Liver (tissue), 9 donors: ENCODE measurements around the gene RAPGEF1. TPM values are rescaled to one million over a fixed set of nuclear protein-coding genes. Genes with fewer than 3 reads are reported as not detected.

Experiments
- DNase-seq: peaks from one replicate; pipeline ENCODE4 v3.0.0-alpha.2; 2017; ENCODE audit warnings: low spot score
- H3K27ac ChIP-seq, 2 donors: one replicate each; pipeline ENCODE4 v1.7.0; 2013; ENCODE audit warnings: inconsistent platforms in 2 of 2, low read length in 2 of 2, control low read depth in 1 of 2, low read depth in 1 of 2, mild to moderate bottlenecking in 1 of 2
- H3K27me3 ChIP-seq, 4 donors: one replicate each; pipeline versions ENCODE4 v1.6.1 to v1.7.0; 2013; ENCODE audit warnings: low read length in 3 of 4, inconsistent platforms in 1 of 4, mild to moderate bottlenecking in 1 of 4, moderate library complexity in 1 of 4; ENCODE audit not compliant: control insufficient read depth in 4 of 4, insufficient read depth in 4 of 4
- H3K36me3 ChIP-seq, 4 donors: one replicate each; pipeline versions ENCODE4 v1.6.1 to v1.7.0; 2013; ENCODE audit warnings: low read length in 3 of 4, mild to moderate bottlenecking in 3 of 4, low read depth in 1 of 4, moderate library complexity in 1 of 4; ENCODE audit not compliant: control insufficient read depth in 4 of 4, insufficient read depth in 3 of 4
- H3K4me1 ChIP-seq, 4 donors: one replicate each; pipeline versions ENCODE4 v1.6.1 to v1.7.0; 2013; ENCODE audit warnings: low read length in 3 of 4, mild to moderate bottlenecking in 3 of 4, moderate library complexity in 1 of 4; ENCODE audit not compliant: control insufficient read depth in 4 of 4, insufficient read depth in 4 of 4
- H3K4me3 ChIP-seq, 3 donors: one replicate each; pipeline versions ENCODE4 v1.6.1 to v1.7.0; 2013; ENCODE audit warnings: low read length in 3 of 3, control low read depth in 1 of 3, low read depth in 1 of 3, mild to moderate bottlenecking in 1 of 3
- H3K9ac ChIP-seq, 2 donors: one replicate each; pipeline ENCODE4 v1.7.0; 2013; ENCODE audit warnings: low read length in 2 of 2, mild to moderate bottlenecking in 2 of 2, moderate library complexity in 2 of 2, control low read depth in 1 of 2, low read depth in 1 of 2
- H3K9me3 ChIP-seq, 4 donors: one replicate each; pipeline versions ENCODE4 v1.6.1 to v1.7.0; 2013; ENCODE audit warnings: low read length in 3 of 4; ENCODE audit not compliant: control insufficient read depth in 4 of 4
- EGR1 ChIP-seq, 2 donors: IDR thresholded peaks; 2 replicates each; pipeline ENCODE4 v1.6.1; 2016 to 2018; ENCODE audit warnings: antibody characterized with exemption in 2 of 2, low read depth in 2 of 2
- FOXA1 ChIP-seq: IDR thresholded peaks from 2 replicates; pipeline ENCODE4 v1.6.1; 2016; ENCODE audit warnings: antibody characterized with exemption
- FOXA2 ChIP-seq: IDR thresholded peaks from 2 replicates; pipeline ENCODE4 v1.6.1; 2016; ENCODE audit warnings: antibody characterized with exemption
- GABPA ChIP-seq, 2 donors: IDR thresholded peaks in 1 of 2; conservative IDR thresholded peaks in 1 of 2; 2 replicates each; pipeline ENCODE4 v1.6.1; 2016; ENCODE audit warnings: antibody characterized with exemption in 2 of 2, mild to moderate bottlenecking in 1 of 2, moderate library complexity in 1 of 2
- HNF4A ChIP-seq, 2 donors: conservative IDR thresholded peaks; 2 replicates each; pipeline ENCODE4 v1.6.1; 2016; ENCODE audit warnings: antibody characterized with exemption in 2 of 2, mild to moderate bottlenecking in 2 of 2
- HNF4G ChIP-seq: IDR thresholded peaks from 2 replicates; pipeline ENCODE4 v1.6.1; 2016; ENCODE audit warnings: antibody characterized with exemption
- JUND ChIP-seq, 2 donors: IDR thresholded peaks; 2 replicates each; pipeline ENCODE4 v1.6.1; 2016; ENCODE audit warnings: antibody characterized with exemption in 2 of 2
- NR2F2 ChIP-seq: IDR thresholded peaks from 2 replicates; pipeline ENCODE4 v1.6.1; 2016; ENCODE audit warnings: antibody characterized with exemption
- RAD21 ChIP-seq, 2 donors: IDR thresholded peaks; 2 replicates each; pipeline ENCODE4 v1.6.1; 2016; ENCODE audit warnings: antibody characterized with exemption in 2 of 2, mild to moderate bottlenecking in 2 of 2
- RXRA ChIP-seq, 2 donors: IDR thresholded peaks; 2 replicates each; pipeline ENCODE4 v1.6.1; 2017 to 2018; ENCODE audit warnings: antibody characterized with exemption in 2 of 2, mild to moderate bottlenecking in 1 of 2
- SP1 ChIP-seq: IDR thresholded peaks from 2 replicates; pipeline ENCODE4 v1.6.1; 2018; ENCODE audit warnings: antibody characterized with exemption, mild to moderate bottlenecking
- TAF1 ChIP-seq: conservative IDR thresholded peaks from 2 replicates; pipeline ENCODE4 v1.6.1; 2016; ENCODE audit warnings: antibody characterized with exemption, mild to moderate bottlenecking
- YY1 ChIP-seq: IDR thresholded peaks from 2 replicates; pipeline ENCODE4 v1.6.1; 2016; ENCODE audit warnings: antibody characterized with exemption, mild to moderate bottlenecking
- WGBS: extraction: QIAGEN DNeasy Blood & Tissue Kit; methylation state at CpG from one replicate; pipeline ENCODE4 v1.1.7; 2013; 5-methylcytosine and 5-hydroxymethylcytosine counted together
- polyA plus RNA-seq, 2 donors: library from polyadenylated mRNA; stranded (reverse) in 1 of 2; unstranded in 1 of 2; fragments of 200-250 nt in 1 of 2; fragments of >200 nt in 1 of 2; fragmentation: Nextera tagmentation in 1 of 2; extraction: Ambion mirVana in 1 of 2; gene quantifications; one replicate each; pipeline versions ENCODE4 v1.2.1 to v1.2.3, GENCODE V29; 2013 to 2015
- total RNA-seq, 2 donors: library from RNA; depleted of rRNA; stranded (reverse); fragments of >200 nt; gene quantifications; one replicate each; pipeline ENCODE4 v1.2.3, GENCODE V29; 2014
- TF ChIP-seq, protein P1 (sequence below): IDR thresholded peaks from 2 replicates; pipeline ENCODE4 v1.6.1; 2016; ENCODE audit warnings: antibody characterized with exemption
- TF ChIP-seq, protein P2 (sequence below): IDR thresholded peaks from 2 replicates; pipeline ENCODE4 v1.6.1; 2016; ENCODE audit warnings: antibody characterized with exemption
- TF ChIP-seq, protein P3 (sequence below): fragments of 150-350 bp; IDR thresholded peaks from 2 replicates; pipeline ENCODE4 v1.5.1; 2017; ENCODE audit warnings: improper control_type of control experiment, low read depth, low read length; ENCODE audit not compliant: missing input control
- TF ChIP-seq, protein P4 (sequence below): IDR thresholded peaks from 2 replicates; pipeline ENCODE4 v1.6.1; 2016; ENCODE audit warnings: antibody characterized with exemption, mild to moderate bottlenecking
- TF ChIP-seq, protein P5 (sequence below): IDR thresholded peaks from 2 replicates; pipeline ENCODE4 v1.6.1; 2016; ENCODE audit warnings: antibody characterized with exemption
- donor health status: healthy.
- donor health status: healthy.
- donor health status: healthy.
- donor health status: healthy.
- donor health status: healthy.

The RAPGEF1 gene
- total and polyA plus RNA-seq, 4 donors, result 5.6 to 19.7 (median 16.8) TPM

DNA sequence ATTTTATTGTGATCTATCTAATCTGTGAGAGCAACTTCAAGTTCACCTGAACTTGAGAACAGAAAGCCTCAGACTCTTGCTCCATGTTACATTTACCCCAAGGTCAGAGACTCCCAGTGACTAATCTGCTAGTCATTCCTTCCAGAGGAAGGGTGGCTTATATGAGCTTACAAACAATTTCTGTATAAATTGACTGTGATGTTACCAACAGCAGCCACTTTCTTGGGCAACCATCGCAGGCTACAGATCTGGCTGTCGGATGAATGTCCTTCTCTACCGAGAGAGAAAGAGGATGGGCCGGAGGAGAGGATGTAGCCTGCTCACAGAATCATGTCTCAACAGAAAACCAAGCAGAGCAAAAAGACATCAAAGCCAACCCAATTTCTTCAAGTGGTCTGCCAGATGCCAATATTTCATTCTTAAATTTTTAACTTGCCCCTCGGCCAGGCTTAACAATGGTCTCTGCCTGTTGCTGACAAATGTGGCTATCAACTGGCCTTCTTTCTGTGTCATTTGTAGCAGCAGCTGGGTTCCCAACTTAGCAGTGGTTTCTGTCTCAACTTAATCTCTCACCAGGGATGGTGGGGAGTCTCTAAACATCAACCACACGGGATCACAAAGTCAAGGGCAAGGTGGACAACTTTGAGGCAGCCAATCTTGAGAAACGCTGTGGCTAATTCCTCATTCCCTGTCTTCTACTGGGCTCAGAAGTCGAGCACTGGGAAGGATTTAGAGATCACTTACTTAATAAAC is 81.3 kb downstream of the RAPGEF1 start:
- DNase-seq, result no peak
- WGBS, result 87% methylated on average over 8 of the region's 8 CpGs
- no peaks in the 10 kb centered on the region for H3K27me3 ChIP-seq
- H3K27ac ChIP-seq, result peak overlapping the region in 1 of 2 donors; percentile 18
- no peaks in the 10 kb centered on the region for H3K36me3 ChIP-seq
- no peak overlapping the region for H3K9ac ChIP-seq
- TF ChIP-seq JUND (IDR thresholded peaks at IDR 0.05) (peak in 1 of 2 donors; percentile 22), RXRA (IDR thresholded peaks at IDR 0.05) (peak in 1 of 2 donors; percentile 29), HNF4G (no peak)
- H3K4me3 ChIP-seq, result no peak overlapping the region
- H3K9me3 ChIP-seq, result no peaks in the 10 kb centered on the region
- peaks cover 4 to 34% (median 13%) of the 10 kb centered on the region in 4 donors for H3K4me1 ChIP-seq

DNA sequence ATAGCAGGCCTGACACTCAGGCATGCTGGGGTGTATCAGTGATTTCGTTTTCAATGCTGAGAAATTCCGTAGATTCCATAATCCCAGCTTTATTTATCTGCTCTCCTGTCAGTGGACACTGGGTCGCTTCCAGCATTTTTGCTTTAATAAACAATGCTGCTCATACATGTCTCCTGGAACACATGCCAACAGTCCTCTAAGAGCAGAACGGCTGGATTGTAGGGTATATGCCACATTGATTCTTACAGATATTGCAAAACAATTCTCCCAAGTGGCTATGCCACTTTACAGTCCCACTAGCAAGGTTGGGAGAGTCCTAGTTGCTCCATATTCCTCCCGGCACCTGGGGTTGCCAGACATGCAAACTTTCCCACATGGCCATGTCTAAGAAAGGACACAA is 81.9 kb downstream of the RAPGEF1 start:
- Histone ChIP-seq H3K27me3 (no peaks in the 10 kb centered on the region), H3K27ac (peak overlapping the region in 1 of 2 donors; percentile 18), H3K4me3 (no peak overlapping the region), H3K9ac (no peak overlapping the region), H3K9me3 (no peaks in the 10 kb centered on the region), H3K4me1 (peaks cover 4 to 34% (median 13%) of the 10 kb centered on the region in 4 donors), H3K36me3 (no peaks in the 10 kb centered on the region)
- 56% methylated on average over 5 of the region's 5 CpGs for WGBS
- no peak for DNase-seq
- TF ChIP-seq HNF4G (no peak), FOXA2 (peak; percentile 5), SP1 (no peak), NR2F2 (no peak), YY1 (no peak), RAD21 (IDR thresholded peaks at IDR 0.05) (peak; percentile 7 to 8)
- TF ChIP-seq, protein P1, sequence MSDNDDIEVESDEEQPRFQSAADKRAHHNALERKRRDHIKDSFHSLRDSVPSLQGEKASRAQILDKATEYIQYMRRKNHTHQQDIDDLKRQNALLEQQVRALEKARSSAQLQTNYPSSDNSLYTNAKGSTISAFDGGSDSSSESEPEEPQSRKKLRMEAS, result peak; percentile 25

DNA sequence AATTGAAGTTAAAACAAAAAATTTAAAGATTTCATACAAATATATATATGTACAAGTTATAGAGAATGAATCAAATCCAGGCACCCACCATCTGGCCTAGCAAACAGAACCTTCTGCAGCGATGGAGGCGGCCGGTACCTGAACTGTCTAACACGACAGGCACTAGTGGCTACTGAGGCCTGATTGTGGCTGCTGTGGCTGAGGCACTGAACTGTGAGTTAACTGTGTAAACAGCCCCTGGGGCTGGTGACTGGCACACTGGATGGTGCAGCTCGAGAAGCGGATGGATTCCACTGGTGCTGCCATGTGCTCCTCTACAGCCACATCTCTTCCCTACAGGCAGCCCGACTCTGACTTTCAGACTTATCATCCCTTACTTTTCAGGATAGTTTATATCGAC is 82.4 kb downstream of the RAPGEF1 start:
- no peak for TF ChIP-seq RXRA (IDR thresholded peaks at IDR 0.05)
- no peak for TF ChIP-seq GABPA (IDR thresholded peaks at IDR 0.05 in 1 of 2, conservative IDR thresholded peaks at IDR 0.05 in 1 of 2)
- TF ChIP-seq, protein P2, sequence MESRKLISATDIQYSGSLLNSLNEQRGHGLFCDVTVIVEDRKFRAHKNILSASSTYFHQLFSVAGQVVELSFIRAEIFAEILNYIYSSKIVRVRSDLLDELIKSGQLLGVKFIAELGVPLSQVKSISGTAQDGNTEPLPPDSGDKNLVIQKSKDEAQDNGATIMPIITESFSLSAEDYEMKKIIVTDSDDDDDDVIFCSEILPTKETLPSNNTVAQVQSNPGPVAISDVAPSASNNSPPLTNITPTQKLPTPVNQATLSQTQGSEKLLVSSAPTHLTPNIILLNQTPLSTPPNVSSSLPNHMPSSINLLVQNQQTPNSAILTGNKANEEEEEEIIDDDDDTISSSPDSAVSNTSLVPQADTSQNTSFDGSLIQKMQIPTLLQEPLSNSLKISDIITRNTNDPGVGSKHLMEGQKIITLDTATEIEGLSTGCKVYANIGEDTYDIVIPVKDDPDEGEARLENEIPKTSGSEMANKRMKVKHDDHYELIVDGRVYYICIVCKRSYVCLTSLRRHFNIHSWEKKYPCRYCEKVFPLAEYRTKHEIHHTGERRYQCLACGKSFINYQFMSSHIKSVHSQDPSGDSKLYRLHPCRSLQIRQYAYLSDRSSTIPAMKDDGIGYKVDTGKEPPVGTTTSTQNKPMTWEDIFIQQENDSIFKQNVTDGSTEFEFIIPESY, result no peak
- TF ChIP-seq, protein P3, sequence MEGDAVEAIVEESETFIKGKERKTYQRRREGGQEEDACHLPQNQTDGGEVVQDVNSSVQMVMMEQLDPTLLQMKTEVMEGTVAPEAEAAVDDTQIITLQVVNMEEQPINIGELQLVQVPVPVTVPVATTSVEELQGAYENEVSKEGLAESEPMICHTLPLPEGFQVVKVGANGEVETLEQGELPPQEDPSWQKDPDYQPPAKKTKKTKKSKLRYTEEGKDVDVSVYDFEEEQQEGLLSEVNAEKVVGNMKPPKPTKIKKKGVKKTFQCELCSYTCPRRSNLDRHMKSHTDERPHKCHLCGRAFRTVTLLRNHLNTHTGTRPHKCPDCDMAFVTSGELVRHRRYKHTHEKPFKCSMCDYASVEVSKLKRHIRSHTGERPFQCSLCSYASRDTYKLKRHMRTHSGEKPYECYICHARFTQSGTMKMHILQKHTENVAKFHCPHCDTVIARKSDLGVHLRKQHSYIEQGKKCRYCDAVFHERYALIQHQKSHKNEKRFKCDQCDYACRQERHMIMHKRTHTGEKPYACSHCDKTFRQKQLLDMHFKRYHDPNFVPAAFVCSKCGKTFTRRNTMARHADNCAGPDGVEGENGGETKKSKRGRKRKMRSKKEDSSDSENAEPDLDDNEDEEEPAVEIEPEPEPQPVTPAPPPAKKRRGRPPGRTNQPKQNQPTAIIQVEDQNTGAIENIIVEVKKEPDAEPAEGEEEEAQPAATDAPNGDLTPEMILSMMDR, result no peak
- no peak for TF ChIP-seq TAF1
- no peak for TF ChIP-seq SP1
- no peak for TF ChIP-seq HNF4A (conservative IDR thresholded peaks at IDR 0.05)
- TF ChIP-seq FOXA1, result no peak
- TF ChIP-seq JUND (IDR thresholded peaks at IDR 0.05), result no peak
- TF ChIP-seq, protein P4, sequence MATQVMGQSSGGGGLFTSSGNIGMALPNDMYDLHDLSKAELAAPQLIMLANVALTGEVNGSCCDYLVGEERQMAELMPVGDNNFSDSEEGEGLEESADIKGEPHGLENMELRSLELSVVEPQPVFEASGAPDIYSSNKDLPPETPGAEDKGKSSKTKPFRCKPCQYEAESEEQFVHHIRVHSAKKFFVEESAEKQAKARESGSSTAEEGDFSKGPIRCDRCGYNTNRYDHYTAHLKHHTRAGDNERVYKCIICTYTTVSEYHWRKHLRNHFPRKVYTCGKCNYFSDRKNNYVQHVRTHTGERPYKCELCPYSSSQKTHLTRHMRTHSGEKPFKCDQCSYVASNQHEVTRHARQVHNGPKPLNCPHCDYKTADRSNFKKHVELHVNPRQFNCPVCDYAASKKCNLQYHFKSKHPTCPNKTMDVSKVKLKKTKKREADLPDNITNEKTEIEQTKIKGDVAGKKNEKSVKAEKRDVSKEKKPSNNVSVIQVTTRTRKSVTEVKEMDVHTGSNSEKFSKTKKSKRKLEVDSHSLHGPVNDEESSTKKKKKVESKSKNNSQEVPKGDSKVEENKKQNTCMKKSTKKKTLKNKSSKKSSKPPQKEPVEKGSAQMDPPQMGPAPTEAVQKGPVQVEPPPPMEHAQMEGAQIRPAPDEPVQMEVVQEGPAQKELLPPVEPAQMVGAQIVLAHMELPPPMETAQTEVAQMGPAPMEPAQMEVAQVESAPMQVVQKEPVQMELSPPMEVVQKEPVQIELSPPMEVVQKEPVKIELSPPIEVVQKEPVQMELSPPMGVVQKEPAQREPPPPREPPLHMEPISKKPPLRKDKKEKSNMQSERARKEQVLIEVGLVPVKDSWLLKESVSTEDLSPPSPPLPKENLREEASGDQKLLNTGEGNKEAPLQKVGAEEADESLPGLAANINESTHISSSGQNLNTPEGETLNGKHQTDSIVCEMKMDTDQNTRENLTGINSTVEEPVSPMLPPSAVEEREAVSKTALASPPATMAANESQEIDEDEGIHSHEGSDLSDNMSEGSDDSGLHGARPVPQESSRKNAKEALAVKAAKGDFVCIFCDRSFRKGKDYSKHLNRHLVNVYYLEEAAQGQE, result no peak
- TF ChIP-seq YY1, result no peak
- TF ChIP-seq, protein P1, result no peak
- TF ChIP-seq EGR1 (IDR thresholded peaks at IDR 0.05; ENCODE audit: low read depth in 2 of 2), result no peak
- no peak for TF ChIP-seq RAD21 (IDR thresholded peaks at IDR 0.05)
- TF ChIP-seq HNF4G, result no peak
- TF ChIP-seq, protein P5, sequence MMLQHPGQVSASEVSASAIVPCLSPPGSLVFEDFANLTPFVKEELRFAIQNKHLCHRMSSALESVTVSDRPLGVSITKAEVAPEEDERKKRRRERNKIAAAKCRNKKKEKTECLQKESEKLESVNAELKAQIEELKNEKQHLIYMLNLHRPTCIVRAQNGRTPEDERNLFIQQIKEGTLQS, result no peak
- 88% methylated on average over 8 of the region's 8 CpGs for WGBS
- Histone ChIP-seq H3K9ac (no peak overlapping the region), H3K27me3 (no peaks in the 10 kb centered on the region), H3K27ac (peak overlapping the region in 1 of 2 donors; percentile 18), H3K9me3 (no peaks in the 10 kb centered on the region), H3K4me1 (peaks cover 4 to 34% (median 13%) of the 10 kb centered on the region in 4 donors), H3K36me3 (no peaks in the 10 kb centered on the region), H3K4me3 (no peak overlapping the region)
- no peak for DNase-seq
